Endothelial cell of umbilical vein (primary cell): Measurements from ENCODE around the gene CLSTN1.

ENCODE experiments used
- EZH2 ChIP-seq: IDR thresholded peaks from 2 replicates; pipeline ENCODE4 v1.6.1; 2012; ENCODE audit warnings: borderline replicate concordance, low read depth, mild to moderate bottlenecking, moderate library complexity, low read length, inconsistent platforms; ENCODE audit not compliant: severe bottlenecking
- FOS ChIP-seq: IDR thresholded peaks from 2 replicates; pipeline ENCODE4 v1.6.1; 2011; ENCODE audit warnings: mild to moderate bottlenecking, low read length, moderate library complexity, borderline replicate concordance; ENCODE audit not compliant: insufficient read depth
- GATA2 ChIP-seq: IDR thresholded peaks from 2 replicates; pipeline ENCODE4 v1.7.0; 2011; ENCODE audit warnings: low read depth, mild to moderate bottlenecking, moderate library complexity, mixed read lengths, low read length; ENCODE audit not compliant: insufficient read length, insufficient read depth
- POLR2A ChIP-seq: IDR thresholded peaks from 2 replicates; pipeline ENCODE4 v1.6.1; 2012; ENCODE audit warnings: low read depth, mild to moderate bottlenecking, control low read depth, low read length
- POLR2AphosphoS5 ChIP-seq: IDR thresholded peaks from 2 replicates; pipeline ENCODE4 v1.6.1; 2012; ENCODE audit warnings: low read depth, mild to moderate bottlenecking, control low read depth, low read length, moderate library complexity; ENCODE audit not compliant: insufficient read depth
- TF ChIP-seq, protein P1 (sequence below), 2 donors: IDR thresholded peaks; 1 replicate in 1 of 2; 2 replicates in 1 of 2; pipeline ENCODE4 v1.5.1; 2011; ENCODE audit warnings: low read length in 2 of 2, mild to moderate bottlenecking in 2 of 2, moderate library complexity in 2 of 2, control low read depth in 1 of 2, inconsistent platforms in 1 of 2, low read depth in 1 of 2; ENCODE audit not compliant: insufficient read depth in 1 of 2; ENCODE audit errors: extremely low read depth in 1 of 2
- TF ChIP-seq, protein P2 (sequence below): IDR thresholded peaks from 2 replicates; pipeline ENCODE4 v1.6.1; 2011; ENCODE audit not compliant: insufficient read depth, insufficient read length

GRCh38 chr1:9755441-9755995 lies 68.2 kb downstream of the CLSTN1 start:
- TF ChIP-seq, protein P1, sequence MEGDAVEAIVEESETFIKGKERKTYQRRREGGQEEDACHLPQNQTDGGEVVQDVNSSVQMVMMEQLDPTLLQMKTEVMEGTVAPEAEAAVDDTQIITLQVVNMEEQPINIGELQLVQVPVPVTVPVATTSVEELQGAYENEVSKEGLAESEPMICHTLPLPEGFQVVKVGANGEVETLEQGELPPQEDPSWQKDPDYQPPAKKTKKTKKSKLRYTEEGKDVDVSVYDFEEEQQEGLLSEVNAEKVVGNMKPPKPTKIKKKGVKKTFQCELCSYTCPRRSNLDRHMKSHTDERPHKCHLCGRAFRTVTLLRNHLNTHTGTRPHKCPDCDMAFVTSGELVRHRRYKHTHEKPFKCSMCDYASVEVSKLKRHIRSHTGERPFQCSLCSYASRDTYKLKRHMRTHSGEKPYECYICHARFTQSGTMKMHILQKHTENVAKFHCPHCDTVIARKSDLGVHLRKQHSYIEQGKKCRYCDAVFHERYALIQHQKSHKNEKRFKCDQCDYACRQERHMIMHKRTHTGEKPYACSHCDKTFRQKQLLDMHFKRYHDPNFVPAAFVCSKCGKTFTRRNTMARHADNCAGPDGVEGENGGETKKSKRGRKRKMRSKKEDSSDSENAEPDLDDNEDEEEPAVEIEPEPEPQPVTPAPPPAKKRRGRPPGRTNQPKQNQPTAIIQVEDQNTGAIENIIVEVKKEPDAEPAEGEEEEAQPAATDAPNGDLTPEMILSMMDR (IDR thresholded peaks at IDR 0.05; ENCODE audit: extremely low read depth in 1 of 2, insufficient read depth in 1 of 2, low read depth in 1 of 2, low read length in 2 of 2) = no peak
- TF ChIP-seq POLR2A (no peak), POLR2AphosphoS5 (no peak), FOS (no peak), EZH2 (no peak), GATA2 (no peak)
- TF ChIP-seq, protein P2, sequence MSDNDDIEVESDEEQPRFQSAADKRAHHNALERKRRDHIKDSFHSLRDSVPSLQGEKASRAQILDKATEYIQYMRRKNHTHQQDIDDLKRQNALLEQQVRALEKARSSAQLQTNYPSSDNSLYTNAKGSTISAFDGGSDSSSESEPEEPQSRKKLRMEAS = no peak
